ENCODE measurements around the gene TFR2.

- TF ChIP-seq, protein P1, sequence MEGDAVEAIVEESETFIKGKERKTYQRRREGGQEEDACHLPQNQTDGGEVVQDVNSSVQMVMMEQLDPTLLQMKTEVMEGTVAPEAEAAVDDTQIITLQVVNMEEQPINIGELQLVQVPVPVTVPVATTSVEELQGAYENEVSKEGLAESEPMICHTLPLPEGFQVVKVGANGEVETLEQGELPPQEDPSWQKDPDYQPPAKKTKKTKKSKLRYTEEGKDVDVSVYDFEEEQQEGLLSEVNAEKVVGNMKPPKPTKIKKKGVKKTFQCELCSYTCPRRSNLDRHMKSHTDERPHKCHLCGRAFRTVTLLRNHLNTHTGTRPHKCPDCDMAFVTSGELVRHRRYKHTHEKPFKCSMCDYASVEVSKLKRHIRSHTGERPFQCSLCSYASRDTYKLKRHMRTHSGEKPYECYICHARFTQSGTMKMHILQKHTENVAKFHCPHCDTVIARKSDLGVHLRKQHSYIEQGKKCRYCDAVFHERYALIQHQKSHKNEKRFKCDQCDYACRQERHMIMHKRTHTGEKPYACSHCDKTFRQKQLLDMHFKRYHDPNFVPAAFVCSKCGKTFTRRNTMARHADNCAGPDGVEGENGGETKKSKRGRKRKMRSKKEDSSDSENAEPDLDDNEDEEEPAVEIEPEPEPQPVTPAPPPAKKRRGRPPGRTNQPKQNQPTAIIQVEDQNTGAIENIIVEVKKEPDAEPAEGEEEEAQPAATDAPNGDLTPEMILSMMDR (IDR thresholded peaks at IDR 0.05) = peak in 1 of 3 donors; percentile 33
- peak; percentile 41 for TF ChIP-seq POLR2A (IDR thresholded peaks at IDR 0.05)
Observed at GRCh38 chr7:100673302-100673941, 32.1 kb upstream of the TFR2 start, which contains the start of gene GNB2.

Data from breast epithelium (tissue), 3 donors.